ENCODE data around the gene ADK.

DNA sequence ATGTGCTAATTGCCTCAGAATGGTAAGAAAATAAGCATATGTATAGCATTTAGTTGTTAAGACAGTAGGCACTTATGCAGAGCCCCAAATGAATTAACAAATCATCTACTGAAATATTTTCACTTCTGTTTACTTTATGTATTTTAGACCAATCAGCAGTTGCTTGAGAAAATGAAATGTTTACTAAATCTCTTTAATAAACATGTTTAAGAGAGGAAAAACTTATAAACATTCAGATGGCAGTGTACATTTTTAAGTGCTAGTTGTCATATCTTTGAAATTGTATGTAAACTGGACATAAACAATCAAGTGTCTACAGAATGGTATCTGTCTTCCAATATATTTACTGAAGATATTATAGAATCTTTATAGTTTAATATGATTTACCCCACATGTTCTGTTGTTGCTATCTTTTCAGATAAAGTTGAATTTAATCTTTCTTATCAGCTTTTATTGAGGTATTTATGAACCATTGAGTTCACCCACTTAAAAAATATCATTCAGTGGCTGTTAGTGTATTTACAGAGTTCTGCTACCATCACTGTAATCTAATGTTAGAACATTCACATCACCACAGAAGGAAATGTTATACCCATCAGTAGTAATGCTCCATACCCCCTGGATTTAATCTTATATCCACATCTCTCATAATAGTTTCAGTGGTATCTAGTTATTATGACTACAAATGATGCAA is 264.3 kb downstream of the ADK start:
- no peak for TF ChIP-seq POLR2A (IDR thresholded peaks at IDR 0.05)
- TF ChIP-seq, protein P1, sequence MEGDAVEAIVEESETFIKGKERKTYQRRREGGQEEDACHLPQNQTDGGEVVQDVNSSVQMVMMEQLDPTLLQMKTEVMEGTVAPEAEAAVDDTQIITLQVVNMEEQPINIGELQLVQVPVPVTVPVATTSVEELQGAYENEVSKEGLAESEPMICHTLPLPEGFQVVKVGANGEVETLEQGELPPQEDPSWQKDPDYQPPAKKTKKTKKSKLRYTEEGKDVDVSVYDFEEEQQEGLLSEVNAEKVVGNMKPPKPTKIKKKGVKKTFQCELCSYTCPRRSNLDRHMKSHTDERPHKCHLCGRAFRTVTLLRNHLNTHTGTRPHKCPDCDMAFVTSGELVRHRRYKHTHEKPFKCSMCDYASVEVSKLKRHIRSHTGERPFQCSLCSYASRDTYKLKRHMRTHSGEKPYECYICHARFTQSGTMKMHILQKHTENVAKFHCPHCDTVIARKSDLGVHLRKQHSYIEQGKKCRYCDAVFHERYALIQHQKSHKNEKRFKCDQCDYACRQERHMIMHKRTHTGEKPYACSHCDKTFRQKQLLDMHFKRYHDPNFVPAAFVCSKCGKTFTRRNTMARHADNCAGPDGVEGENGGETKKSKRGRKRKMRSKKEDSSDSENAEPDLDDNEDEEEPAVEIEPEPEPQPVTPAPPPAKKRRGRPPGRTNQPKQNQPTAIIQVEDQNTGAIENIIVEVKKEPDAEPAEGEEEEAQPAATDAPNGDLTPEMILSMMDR (IDR thresholded peaks at IDR 0.05) = no peak

Data from right lobe of liver (tissue), 4 donors.